Thymus (tissue), 11 donors: ENCODE results near the gene KPNB1. TPM values are rescaled to one million over a fixed set of nuclear protein-coding genes. Genes with fewer than 3 reads are reported as not detected.

Experiments
- DNase-seq, 9 donors: peaks; one replicate each; pipeline ENCODE4 v3.0.0-alpha.2; 2013; ENCODE audit warnings: low spot score in 9 of 9, low read depth in 6 of 9, missing footprints in 1 of 9
- H3K27ac ChIP-seq, 2 donors: one replicate each; pipeline ENCODE4 v1.5.1; 2013; ENCODE audit warnings: control low read depth in 1 of 2, low read depth in 1 of 2, low read length in 1 of 2, mild to moderate bottlenecking in 1 of 2, moderate library complexity in 1 of 2
- H3K27me3 ChIP-seq, 2 donors: one replicate each; pipeline ENCODE4 v1.5.1; 2013; ENCODE audit warnings: low read length in 1 of 2; ENCODE audit not compliant: control insufficient read depth in 2 of 2, insufficient read depth in 1 of 2
- H3K36me3 ChIP-seq, 2 donors: one replicate each; pipeline ENCODE4 v1.5.1; 2013; ENCODE audit warnings: low read length in 1 of 2, mild to moderate bottlenecking in 1 of 2, moderate library complexity in 1 of 2; ENCODE audit not compliant: control insufficient read depth in 2 of 2, insufficient read depth in 2 of 2
- H3K4me1 ChIP-seq, 2 donors: one replicate each; pipeline ENCODE4 v1.5.1; 2013; ENCODE audit warnings: low read length in 2 of 2; ENCODE audit not compliant: control insufficient read depth in 2 of 2, insufficient read depth in 2 of 2
- H3K4me3 ChIP-seq, 2 donors: one replicate each; pipeline ENCODE4 v1.5.1; 2013; ENCODE audit warnings: low read length in 2 of 2, control low read depth in 1 of 2, mild to moderate bottlenecking in 1 of 2
- H3K9me3 ChIP-seq, 2 donors: one replicate each; pipeline ENCODE4 v1.5.1; 2013; ENCODE audit warnings: low read length in 1 of 2, mild to moderate bottlenecking in 1 of 2; ENCODE audit not compliant: control insufficient read depth in 2 of 2, insufficient read depth in 1 of 2
- WGBS: extraction: QIAGEN DNeasy Blood & Tissue Kit; methylation state at CpG from one replicate; pipeline ENCODE4 v1.1.7; 2013; 5-methylcytosine and 5-hydroxymethylcytosine counted together
- polyA plus RNA-seq: library from polyadenylated mRNA; stranded (reverse); fragments of 200-250 nt; gene quantifications from one replicate; pipeline ENCODE4 v1.2.3, GENCODE V29; 2013
- total RNA-seq: library from RNA; stranded (reverse); fragments of 120-200 nt; gene quantifications from one replicate; pipeline ENCODE4 v1.2.4, GENCODE V29; 2013
- donor health status: healthy.

KPNB1 gene
- total and polyA plus RNA-seq, 2 donors: 91.3 to 121 TPM

DNA sequence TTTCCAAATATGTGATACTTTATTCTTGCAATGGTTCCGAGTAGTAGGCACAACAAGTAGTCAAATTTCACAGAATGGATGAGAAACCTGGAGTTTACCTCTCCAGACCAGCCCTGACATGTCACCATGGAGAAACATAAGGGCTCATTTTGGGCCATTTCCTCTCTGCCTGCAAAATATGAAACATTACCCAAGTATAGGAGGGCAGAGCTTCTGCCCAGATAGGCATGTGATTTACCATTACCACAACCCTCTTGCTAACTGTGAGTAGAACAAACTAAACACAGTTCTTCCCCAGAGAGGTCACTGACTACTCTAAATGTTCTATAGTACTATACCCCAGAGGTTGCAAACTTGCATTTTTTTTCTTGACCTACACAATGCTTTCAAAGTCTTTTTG lies 15.7 kb upstream of the KPNB1 start:
- Histone ChIP-seq H3K36me3 (no peaks in the 10 kb centered on the region), H3K9me3 (no peaks in the 10 kb centered on the region), H3K27me3 (no peaks in the 10 kb centered on the region), H3K27ac (no peak overlapping the region), H3K4me1 (no peaks in the 10 kb centered on the region), H3K4me3 (no peak overlapping the region)
- 94% methylated on average over 1 of the region's 1 CpG for WGBS
- no peak for DNase-seq

DNA sequence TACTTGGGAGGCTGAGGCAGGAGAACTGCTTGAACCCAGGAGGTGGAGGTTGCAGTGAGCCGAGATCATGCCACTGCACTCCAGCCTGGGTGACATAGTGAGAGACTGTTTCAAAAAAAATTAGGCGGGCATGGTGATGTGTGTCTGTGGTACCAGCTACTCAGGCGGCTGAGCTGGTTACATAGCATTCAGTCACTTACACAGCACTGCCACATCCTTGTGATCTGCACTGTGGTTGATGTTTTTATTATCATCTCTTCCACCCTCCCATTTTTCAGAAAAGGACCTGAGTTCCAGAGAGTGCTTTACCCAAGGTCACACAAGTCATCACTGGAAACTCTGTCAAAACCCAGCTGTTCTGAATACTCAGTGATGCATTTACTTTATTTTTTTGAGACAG lies 14.8 kb upstream of the KPNB1 start:
- no peaks in the 10 kb centered on the region for H3K4me1 ChIP-seq
- DNase-seq: no peak
- 98% methylated on average over 3 of the region's 3 CpGs for WGBS
- H3K27ac ChIP-seq: no peak overlapping the region
- H3K9me3 ChIP-seq: no peaks in the 10 kb centered on the region
- H3K4me3 ChIP-seq: no peak overlapping the region
- no peaks in the 10 kb centered on the region for H3K36me3 ChIP-seq
- no peaks in the 10 kb centered on the region for H3K27me3 ChIP-seq

DNA sequence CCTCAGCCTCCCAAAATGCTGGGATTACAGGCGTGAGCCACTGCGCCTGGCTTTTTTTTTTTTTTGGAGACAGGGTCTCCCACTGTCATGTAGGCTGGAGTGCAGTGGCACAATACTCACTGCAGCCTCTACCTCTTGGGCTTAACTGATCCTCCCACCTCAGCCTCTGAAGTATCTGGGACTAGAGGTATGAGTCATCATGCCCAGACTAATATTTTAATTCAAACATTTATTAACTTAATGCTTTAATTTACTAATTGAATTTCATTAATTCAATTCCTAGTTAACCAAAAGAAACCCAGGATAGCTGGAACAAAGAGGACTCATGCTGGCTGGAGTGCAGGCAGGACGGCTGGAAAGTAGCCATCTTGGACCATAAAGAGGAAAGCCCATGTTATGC lies 14.0 kb upstream of the KPNB1 start:
- H3K4me3 ChIP-seq: no peak overlapping the region
- H3K9me3 ChIP-seq: no peaks in the 10 kb centered on the region
- 95% methylated on average over 3 of the region's 3 CpGs for WGBS
- no peak overlapping the region for H3K27ac ChIP-seq
- H3K4me1 ChIP-seq: no peaks in the 10 kb centered on the region
- no peaks in the 10 kb centered on the region for H3K27me3 ChIP-seq
- DNase-seq: no peak
- no peaks in the 10 kb centered on the region for H3K36me3 ChIP-seq

DNA sequence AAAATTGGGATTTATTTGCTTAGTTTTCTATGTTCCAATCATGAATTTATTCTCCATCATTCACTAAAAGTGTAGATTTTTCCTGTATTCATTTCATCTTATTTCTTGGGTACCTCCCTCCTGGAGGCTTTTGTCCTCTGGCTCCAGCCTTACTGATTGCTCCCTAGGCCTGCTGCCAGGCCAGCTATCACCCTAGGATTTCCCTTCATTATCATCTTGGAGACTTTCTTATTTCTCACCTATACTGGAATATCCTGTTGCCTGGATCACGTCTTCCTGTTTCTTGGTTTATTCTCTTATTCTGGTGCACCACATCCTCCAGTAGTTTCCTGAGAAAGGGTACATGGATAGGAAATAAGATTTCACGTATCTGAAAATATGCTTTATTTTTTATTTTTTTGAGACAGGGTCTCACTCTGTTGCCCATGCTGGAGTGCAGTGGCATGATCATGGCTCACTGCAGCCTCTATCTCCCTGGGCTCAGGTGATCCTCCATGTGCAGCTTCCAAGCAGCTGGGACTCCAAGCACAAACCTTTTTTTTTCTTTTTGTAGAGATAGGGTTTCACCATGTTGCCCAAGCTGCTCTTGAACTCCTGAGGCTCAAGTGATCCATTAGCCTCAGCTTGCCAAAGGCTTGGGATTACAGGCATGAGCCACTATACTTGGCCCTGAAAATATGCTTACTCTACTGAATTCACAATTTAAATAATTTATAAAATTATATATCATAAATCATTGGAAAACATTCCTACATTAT lies 13.3 kb upstream of the KPNB1 start:
- Histone ChIP-seq H3K4me1 (no peaks in the 10 kb centered on the region), H3K9me3 (no peaks in the 10 kb centered on the region), H3K27ac (no peak overlapping the region), H3K4me3 (no peak overlapping the region), H3K36me3 (no peaks in the 10 kb centered on the region), H3K27me3 (no peaks in the 10 kb centered on the region)
- 59% methylated on average over 2 of the region's 2 CpGs for WGBS
- no peak for DNase-seq

DNA sequence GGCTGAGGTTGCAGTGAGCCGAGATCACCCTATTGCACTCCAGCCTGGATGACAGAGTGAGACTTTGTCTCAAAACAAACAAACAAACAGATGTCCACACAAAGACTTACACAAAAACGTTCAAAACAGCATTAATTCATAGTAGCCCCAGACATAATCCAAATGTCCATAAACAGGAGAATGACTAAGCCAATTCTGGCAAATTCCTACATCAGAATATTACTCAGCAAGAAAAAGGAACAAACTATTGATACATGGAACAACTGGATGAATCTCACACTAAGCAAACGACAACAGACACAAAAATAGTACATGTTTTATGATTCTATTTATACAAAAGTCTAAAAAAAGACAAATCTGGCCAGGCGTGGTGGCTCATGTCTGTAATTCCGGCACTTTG lies 10.8 kb upstream of the KPNB1 start:
- no peaks in the 10 kb centered on the region for H3K4me1 ChIP-seq
- no peak for DNase-seq
- no peaks in the 10 kb centered on the region for H3K27me3 ChIP-seq
- H3K4me3 ChIP-seq: no peak overlapping the region
- no peaks in the 10 kb centered on the region for H3K36me3 ChIP-seq
- H3K27ac ChIP-seq: no peak overlapping the region
- H3K9me3 ChIP-seq: no peaks in the 10 kb centered on the region
- 95% methylated on average over 5 of the region's 5 CpGs for WGBS

DNA sequence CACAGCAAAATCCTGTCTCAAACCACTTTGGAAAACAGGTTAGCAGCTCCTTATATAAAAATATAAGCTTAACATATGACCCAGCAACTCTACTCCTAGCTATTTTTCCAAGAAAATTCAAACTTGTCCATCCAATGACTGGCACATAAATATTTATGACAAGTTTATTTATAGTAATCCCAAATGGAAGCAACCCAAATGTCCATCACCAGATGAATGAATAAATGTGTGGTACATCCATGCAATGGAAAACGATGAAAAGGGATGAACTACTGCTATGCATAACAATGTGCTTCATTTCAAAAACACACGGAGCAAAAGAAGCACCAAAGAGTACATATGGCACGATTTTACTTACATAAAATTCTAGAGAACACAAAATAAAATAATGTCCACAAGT lies 9.6 kb upstream of the KPNB1 start:
- no peak for DNase-seq
- no peaks in the 10 kb centered on the region for H3K27me3 ChIP-seq
- H3K4me3 ChIP-seq: no peak overlapping the region
- H3K9me3 ChIP-seq: no peaks in the 10 kb centered on the region
- no peaks in the 10 kb centered on the region for H3K36me3 ChIP-seq
- H3K27ac ChIP-seq: no peak overlapping the region
- no peaks in the 10 kb centered on the region for H3K4me1 ChIP-seq
- 96% methylated on average over 3 of the region's 3 CpGs for WGBS

DNA sequence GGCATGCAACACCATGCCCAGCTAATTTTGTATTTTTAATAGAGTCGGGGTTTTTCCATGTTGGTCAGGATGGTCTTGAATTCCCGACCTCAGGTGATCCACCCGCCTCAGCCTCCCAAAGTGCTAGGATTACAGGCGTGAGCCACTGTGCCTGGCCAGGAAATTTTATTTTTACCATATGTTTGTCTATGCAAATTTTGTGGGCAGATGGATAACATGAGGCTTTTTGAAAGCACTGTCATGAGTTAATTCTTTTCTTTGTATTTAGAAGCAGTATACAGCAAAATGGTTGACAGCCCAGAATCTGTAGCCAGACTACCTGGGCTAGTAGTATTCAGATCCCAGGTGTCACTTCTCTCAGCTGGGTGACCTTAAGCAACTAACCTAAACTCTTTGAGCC lies 8.5 kb upstream of the KPNB1 start:
- no peak for DNase-seq
- H3K4me3 ChIP-seq: no peak overlapping the region
- peak overlapping the region in 1 of 2 donors; percentile 5 for H3K27ac ChIP-seq
- no peaks in the 10 kb centered on the region for H3K4me1 ChIP-seq
- no peaks in the 10 kb centered on the region for H3K9me3 ChIP-seq
- H3K36me3 ChIP-seq: no peaks in the 10 kb centered on the region
- H3K27me3 ChIP-seq: no peaks in the 10 kb centered on the region
- 94% methylated on average over 4 of the region's 4 CpGs for WGBS

DNA sequence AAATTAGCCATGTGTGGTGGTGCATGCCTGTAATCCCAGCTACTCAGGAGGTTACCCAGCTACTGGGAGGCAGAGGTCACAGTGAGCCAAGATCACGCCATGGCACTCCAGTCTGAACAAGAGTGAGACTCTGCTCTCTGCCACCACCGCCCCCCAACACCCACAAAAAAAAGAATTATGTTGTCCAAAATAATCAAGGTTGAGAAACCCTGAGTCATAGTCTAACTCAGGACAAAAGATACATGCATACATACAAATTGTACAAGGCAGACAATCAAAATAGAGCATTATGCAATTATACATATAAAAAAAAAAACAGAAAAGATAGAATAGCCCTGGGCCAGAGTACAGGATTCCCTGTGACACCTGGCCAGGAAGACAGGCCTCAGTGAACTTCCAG lies 6.6 kb upstream of the KPNB1 start:
- no peak for DNase-seq
- Histone ChIP-seq H3K27me3 (no peaks in the 10 kb centered on the region), H3K36me3 (no peaks in the 10 kb centered on the region), H3K4me3 (no peak overlapping the region), H3K4me1 (peaks cover 0 to 2% of the 10 kb centered on the region in 2 donors), H3K27ac (no peak overlapping the region), H3K9me3 (no peaks in the 10 kb centered on the region)
- WGBS: 74% methylated on average over 2 of the region's 2 CpGs

DNA sequence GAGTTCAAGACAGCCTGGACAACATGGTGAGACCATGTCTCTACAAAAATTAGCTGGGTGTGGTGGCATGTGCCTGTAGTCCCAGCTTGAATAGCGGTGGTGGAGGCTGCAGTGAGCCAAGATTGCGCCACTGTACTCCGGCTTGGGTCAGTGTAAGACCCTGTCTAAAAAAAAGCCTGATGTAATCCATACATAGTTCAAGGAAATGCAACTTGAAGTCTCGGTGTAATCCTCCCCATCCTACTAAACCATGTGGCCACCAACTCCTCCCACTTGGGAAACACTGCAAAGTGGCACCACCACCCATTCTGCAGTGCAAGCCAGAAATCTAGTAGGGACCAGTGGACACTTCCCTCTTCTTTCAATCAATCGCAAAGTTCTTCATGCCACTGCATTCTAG lies 5.4 kb upstream of the KPNB1 start:
- Histone ChIP-seq H3K27ac (no peak overlapping the region), H3K27me3 (no peaks in the 10 kb centered on the region), H3K4me1 (peaks cover 3 to 11% of the 10 kb centered on the region in 2 donors), H3K4me3 (no peak overlapping the region), H3K9me3 (no peaks in the 10 kb centered on the region), H3K36me3 (no peaks in the 10 kb centered on the region)
- no peak for DNase-seq
- WGBS: 96% methylated on average over 5 of the region's 5 CpGs
